ENCODE measurements around the gene ADGRL3.
"Not testable (repeated sequence)": the region's sequence is repeated elsewhere in the genome, so short reads cannot be mapped to it uniquely, and the experiment has no call there.

ADGRL3 gene

DNA sequence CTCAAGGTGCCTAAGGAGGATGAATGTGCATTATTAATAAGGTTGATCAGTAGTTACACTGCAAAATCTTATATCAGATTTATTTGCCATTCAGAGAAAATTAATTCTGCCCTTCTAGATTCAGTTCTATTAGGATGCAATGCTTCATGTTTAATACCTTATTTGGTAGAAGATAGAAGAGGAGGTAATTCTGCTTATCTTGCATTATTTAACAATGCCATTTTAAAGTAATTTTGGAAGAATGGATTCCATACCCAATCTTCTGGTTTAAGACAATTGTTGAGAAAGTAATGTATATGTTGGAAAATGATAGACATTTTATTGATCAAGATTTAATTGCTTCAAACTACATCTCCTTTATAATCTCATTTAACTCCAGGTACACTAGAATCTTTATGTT, 360.9 kb downstream of the ADGRL3 start:
- no peak for FAIRE-seq

DNA sequence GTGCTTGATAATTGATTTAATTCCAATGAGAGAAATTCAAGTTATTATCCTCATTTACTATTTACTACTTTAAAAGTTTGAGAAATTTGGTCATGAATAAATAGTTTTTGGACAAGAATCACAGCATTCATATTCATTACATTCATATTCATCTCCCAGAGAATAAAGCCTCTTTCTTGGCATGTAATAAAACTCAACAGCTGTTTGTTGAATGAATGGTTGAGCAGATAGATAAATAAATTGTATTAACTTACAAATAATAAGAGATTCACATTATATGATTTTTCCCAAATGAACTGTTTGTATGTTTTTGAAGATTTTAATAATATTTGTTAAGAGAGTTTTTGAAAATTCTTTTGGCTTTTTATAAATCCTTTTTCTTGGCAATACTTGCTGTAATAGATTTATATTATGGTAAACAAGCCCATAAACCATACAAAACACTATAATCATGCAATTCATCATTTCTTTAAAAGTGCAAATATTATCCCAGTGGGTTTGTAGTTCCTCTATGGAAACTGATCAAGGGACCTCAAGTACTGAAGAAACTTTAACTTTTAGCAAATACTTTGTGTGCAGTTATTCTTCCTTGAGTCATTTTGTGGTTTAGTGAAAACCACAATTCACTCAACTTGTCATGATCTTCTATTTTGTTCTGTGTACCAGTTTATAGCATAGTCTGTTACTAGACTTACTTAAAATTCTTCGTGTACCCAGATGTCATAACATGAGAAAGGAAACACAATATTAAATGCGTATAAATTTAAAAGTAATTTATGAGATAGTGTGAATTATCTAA, 371.8 kb downstream of the ADGRL3 start:
- FAIRE-seq, result no peak

GRCh38 chr4:61575796-61576195, 375.7 kb downstream of the ADGRL3 start:
- FAIRE-seq, result no peak

DNA sequence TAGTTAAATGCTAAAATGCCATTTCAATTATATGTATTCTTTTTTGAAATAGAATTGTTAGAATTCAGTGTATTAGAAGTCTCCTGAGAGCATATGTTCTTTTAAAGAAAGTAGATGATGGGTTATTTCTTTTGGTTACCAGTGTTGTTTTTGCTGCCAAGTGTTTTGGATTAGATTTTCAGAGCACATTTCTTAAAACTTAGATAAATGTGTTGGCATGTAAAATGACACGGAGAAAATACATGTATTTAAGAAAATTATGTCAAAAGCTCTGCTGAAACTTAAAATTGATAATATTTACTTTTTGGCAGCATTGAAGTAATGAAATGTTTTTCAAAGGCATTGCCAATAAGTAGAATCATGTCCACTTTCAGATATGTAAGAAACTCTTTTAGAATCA, 379.7 kb downstream of the ADGRL3 start:
- FAIRE-seq, result no peak

GRCh38 chr4:61580721-61581377, 380.7 kb downstream of the ADGRL3 start:
- FAIRE-seq, result no peak

DNA sequence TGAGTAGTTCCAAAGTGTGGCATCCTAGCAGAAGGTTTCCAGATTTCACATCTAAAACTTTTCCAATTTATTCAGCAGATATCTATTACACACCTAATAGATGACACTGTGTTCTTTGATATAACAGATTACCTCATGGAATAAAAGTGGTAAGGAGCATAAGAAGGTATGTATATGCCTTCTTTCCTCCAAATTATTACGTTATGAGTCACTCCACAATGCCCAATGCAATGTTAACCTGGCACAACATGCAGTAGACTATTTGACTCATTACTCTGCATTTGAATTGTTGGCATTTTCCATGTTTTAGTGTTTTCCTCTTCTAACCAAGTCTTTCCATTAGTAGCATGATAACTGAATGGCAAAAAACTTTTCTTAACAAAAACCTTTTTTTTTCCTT, 383.6 kb downstream of the ADGRL3 start:
- FAIRE-seq, result no peak

GRCh38 chr4:61588621-61589402, 388.7 kb downstream of the ADGRL3 start:
- no peak for FAIRE-seq

DNA sequence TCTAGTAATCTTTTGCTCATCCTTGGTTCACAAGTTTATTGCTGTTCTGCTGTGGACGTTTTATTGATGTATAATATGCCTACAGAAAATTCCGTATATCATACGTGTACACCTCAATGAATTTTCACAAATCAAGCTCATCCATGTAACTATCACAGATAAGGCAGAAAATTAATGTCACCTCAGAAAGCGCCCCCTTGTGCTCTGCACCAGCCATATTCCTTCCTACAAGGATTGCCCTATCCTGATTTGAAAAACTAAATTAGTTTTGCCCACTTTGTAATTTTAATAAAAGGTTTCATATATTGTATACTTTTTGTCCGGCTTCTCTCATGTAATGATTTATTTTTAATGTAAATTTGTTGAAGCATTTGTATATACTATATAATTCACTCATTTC, 390.8 kb downstream of the ADGRL3 start:
- no peak for FAIRE-seq

- no peak for FAIRE-seq
Observed at GRCh38 chr4:61596606-61597340, 396.6 kb downstream of the ADGRL3 start.

- no peak for FAIRE-seq
Observed at GRCh38 chr4:61603086-61603485, 403.0 kb downstream of the ADGRL3 start.

GRCh38 chr4:61604054-61604453, 403.9 kb downstream of the ADGRL3 start:
- no peak for FAIRE-seq

- FAIRE-seq, result no peak
Observed at GRCh38 chr4:61605984-61606383, 405.9 kb downstream of the ADGRL3 start.

DNA sequence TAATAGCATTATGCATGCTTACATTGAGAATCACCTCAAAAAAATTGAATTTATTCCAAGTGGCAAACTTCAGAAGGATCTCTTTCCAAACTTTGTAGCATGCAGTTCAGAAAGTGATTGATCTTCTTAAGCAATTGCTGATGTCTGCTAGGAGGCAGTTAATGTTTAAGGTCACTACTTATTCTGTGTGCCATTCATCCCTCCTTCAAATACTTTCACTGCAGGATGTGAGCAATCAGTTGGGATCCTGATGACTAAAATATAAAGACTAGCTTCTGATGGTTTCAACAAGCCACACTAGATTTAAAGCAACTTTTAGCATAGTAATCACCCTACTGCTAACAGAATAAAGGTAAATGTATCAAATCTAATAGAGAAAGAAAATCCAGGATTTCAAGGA, 414.1 kb downstream of the ADGRL3 start:
- FAIRE-seq, result no peak

GRCh38 chr4:61619528-61619927, 419.4 kb downstream of the ADGRL3 start:
- FAIRE-seq, result no peak

DNA sequence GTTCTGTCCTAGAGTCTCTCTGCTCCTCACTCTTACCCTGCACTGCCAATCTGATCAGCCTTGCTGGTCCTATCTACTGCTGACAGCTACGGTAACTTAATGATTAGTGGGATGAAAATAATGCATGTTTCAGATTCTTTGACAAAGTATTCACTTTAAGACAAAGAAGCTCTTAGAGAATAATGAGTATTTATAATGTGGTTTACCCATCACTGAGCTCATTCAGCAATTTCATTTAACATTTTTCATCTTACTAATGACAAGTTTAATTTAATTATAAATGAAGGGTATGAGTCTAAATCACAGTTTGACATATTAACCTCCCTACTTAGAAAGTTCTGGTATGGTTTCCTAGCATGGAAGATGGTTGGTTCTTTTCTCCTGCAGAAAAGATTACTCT, 428.2 kb downstream of the ADGRL3 start:
- no peak for FAIRE-seq

- no peak for FAIRE-seq
Observed at GRCh38 chr4:61628727-61629126, 428.6 kb downstream of the ADGRL3 start.

DNA sequence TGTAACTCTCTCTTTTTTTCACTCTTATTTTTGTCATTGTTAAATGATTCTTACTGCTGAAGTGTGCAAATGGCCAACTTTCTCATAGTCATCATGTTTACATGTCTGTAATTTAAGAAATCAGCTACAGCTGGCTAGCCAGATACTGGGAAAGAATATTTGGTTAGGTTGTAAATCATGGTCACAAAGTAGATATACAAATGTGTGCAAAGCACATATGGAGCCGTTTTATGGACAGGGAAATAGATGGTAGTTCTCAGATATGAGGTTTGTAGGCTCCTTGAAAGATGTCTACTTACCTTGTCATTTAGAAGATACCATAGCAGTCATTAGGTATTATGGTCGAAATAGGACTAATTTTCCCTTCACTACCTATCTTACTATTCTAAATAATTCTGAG, 430.4 kb downstream of the ADGRL3 start:
- no peak for FAIRE-seq

GRCh38 chr4:61638591-61638990, 438.5 kb downstream of the ADGRL3 start:
- FAIRE-seq, result no peak

- not testable (repeated sequence) for FAIRE-seq
Observed at GRCh38 chr4:61646746-61647350, 446.7 kb downstream of the ADGRL3 start.

- no peak for FAIRE-seq
Observed at GRCh38 chr4:61648264-61648663, 448.1 kb downstream of the ADGRL3 start.

DNA sequence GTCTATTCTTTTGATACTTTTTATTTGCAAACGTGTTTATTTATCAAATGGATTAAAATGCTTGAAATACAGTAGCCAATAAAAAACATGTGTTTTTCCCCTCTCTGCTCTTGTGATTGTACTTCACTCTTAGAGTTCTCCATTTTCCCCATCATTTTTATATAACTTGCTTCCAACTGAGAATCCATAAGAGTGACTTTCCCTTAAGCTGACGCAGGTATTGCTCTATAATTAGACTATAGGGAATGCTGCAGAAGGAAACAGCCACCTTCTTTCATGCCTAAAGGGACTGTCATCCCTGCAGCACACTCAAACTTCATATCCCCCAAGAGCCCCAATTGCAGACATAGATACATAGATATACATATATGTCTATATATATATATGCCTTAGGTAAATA, 456.9 kb downstream of the ADGRL3 start:
- no peak for FAIRE-seq

GRCh38 chr4:61661960-61662359, 461.8 kb downstream of the ADGRL3 start:
- FAIRE-seq, result no peak

DNA sequence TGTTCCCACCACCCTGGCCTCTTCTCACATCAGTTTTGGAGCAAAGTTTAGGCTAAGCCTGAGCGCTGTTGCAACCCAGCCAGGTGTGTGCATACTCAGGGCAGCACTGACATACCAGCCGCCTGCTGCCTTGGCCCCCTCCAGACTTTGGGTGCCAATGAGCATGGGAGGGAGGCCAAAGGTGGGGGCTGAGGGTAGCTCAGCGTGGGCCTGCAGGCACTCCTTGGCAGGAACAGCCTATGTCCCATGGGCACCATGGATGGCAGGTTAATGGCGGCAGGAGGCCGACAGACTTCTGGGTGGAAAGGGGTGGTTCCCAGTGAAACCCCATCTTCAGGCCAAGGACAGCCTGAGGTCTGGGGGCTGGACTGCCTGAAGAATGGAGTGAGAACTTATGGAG, 462.2 kb downstream of the ADGRL3 start:
- no peak for FAIRE-seq

All from colon (tissue), 2 donors.